Measurements from ENCODE around the gene KMT2E. TPM values are rescaled to one million over a fixed set of nuclear protein-coding genes. Genes with fewer than 3 reads are reported as not detected.
A peak's percentile ranks its signal among the peaks of the same experiment; 100 is the strongest.

Gene KMT2E
- total and polyA plus RNA-seq, 2 donors (not counting 1 experiment from before 2014, with no cell fraction given), result 32.4 to 328 TPM

GRCh38 chr7:105057472-105057871 lies 43.5 kb downstream of the KMT2E start:
- H3K27me3 ChIP-seq (replicated peaks in 1 of 4; ENCODE audit: control extremely low read depth in 1 of 4, control insufficient read depth in 3 of 4, insufficient read depth in 4 of 4, low read length in 3 of 4), result no peaks in the 10 kb centered on the region
- DNase-seq, result no peak
- no peak overlapping the region for H3K4me3 ChIP-seq (ENCODE audit: control extremely low read depth in 1 of 5, extremely low read depth in 1 of 5, insufficient read depth in 1 of 5, low read depth in 2 of 5, low read length in 4 of 5)
- WGBS (ENCODE audit: insufficient coverage), result no CpG with 5 or more reads among the region's 4 CpGs
- H3K4me2 ChIP-seq (replicated peaks; ENCODE audit: low read depth, low read length, poor library complexity, severe bottlenecking), result no peak overlapping the region
- H2AFZ ChIP-seq (ENCODE audit: insufficient read depth, low read depth, low read length, poor library complexity, severe bottlenecking), result no peak overlapping the region
- no peaks in the 10 kb centered on the region for H3K4me1 ChIP-seq (ENCODE audit: control insufficient read depth in 2 of 2, insufficient read depth in 2 of 2, low read length in 2 of 2)
- TF ChIP-seq EZH2 (IDR thresholded peaks at IDR 0.05; ENCODE audit: borderline replicate concordance, insufficient read depth, low read depth, low read length, poor library complexity, severe bottlenecking), result no peak
- TF ChIP-seq, protein P1, sequence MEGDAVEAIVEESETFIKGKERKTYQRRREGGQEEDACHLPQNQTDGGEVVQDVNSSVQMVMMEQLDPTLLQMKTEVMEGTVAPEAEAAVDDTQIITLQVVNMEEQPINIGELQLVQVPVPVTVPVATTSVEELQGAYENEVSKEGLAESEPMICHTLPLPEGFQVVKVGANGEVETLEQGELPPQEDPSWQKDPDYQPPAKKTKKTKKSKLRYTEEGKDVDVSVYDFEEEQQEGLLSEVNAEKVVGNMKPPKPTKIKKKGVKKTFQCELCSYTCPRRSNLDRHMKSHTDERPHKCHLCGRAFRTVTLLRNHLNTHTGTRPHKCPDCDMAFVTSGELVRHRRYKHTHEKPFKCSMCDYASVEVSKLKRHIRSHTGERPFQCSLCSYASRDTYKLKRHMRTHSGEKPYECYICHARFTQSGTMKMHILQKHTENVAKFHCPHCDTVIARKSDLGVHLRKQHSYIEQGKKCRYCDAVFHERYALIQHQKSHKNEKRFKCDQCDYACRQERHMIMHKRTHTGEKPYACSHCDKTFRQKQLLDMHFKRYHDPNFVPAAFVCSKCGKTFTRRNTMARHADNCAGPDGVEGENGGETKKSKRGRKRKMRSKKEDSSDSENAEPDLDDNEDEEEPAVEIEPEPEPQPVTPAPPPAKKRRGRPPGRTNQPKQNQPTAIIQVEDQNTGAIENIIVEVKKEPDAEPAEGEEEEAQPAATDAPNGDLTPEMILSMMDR (IDR thresholded peaks at IDR 0.05), result no peak
- no peaks in the 10 kb centered on the region for H3K9me3 Mint-ChIP-seq (ENCODE audit: insufficient read depth)
- H3K27me3 Mint-ChIP-seq, result no peaks in the 10 kb centered on the region
- intact Hi-C loops (cut with micrococcal nuclease), result loop anchor here (2.0 to 5.0 kb wide), 2 partner anchors 21 to 40 kb away; no protein-coding TSS in a partner anchor
- no peak for ATAC-seq (ENCODE audit: low read depth)
- H3K9ac ChIP-seq (ENCODE audit: low read length), result no peak overlapping the region
- peaks cover 0 to 49% of the 10 kb centered on the region in 2 experiments for H3K36me3 ChIP-seq (replicated peaks in 1 of 2; ENCODE audit: control extremely low read depth in 1 of 2, control insufficient read depth in 1 of 2, extremely low read depth in 1 of 2, insufficient read depth in 2 of 2, low read length in 1 of 2)
- H3K79me2 ChIP-seq (ENCODE audit: control insufficient read depth, insufficient read depth, low read length), result peaks cover 96% of the 10 kb centered on the region
- POLR2A ChIA-PET, result interaction anchor here (1.5 kb wide), 1 partner anchor 44 kb away, joined by 3 read pairs; the partner anchor contains the start of gene KMT2E
- no peaks in the 10 kb centered on the region for H3K9me3 ChIP-seq (ENCODE audit: control extremely low read depth in 1 of 3, control insufficient read depth in 2 of 3, insufficient read depth in 1 of 3, low read length in 2 of 3)
- peak overlapping the region in 1 of 2 donors; percentile 54 for H3K27ac ChIP-seq (ENCODE audit: low read length in 2 of 2)
- CTCF ChIA-PET, result interaction anchor here (0.6 to 2.4 kb wide), 4 partner anchors 18 to 76 kb away, joined by 4 to 15 read pairs (median 4); no protein-coding TSS in a partner anchor
- peaks cover 57% of the 10 kb centered on the region for H3K4me1 Mint-ChIP-seq
- peak overlapping the region; percentile 20 for H3K27ac Mint-ChIP-seq
- H3K4me3 Mint-ChIP-seq, result no peak overlapping the region
- peaks cover 60% of the 10 kb centered on the region for H4K20me1 ChIP-seq (ENCODE audit: control insufficient read depth, insufficient read depth, low read length, poor library complexity, severe bottlenecking)

- no peaks in the 10 kb centered on the region for H3K27me3 Mint-ChIP-seq
- ChIA-PET POLR2A (interaction anchor here (0.5 kb wide), 1 partner anchor 20 kb away, joined by 3 read pairs; no protein-coding TSS in a partner anchor), CTCF (interaction anchor here (1.0 to 3.0 kb wide), 4 partner anchors 9 to 138 kb away, joined by 4 to 12 read pairs (median 4); no protein-coding TSS in a partner anchor)
- Histone ChIP-seq H3K4me2 (replicated peaks; ENCODE audit: low read depth, low read length, poor library complexity, severe bottlenecking) (no peak overlapping the region), H3K9ac (ENCODE audit: low read length) (no peak overlapping the region), H3K4me1 (ENCODE audit: control insufficient read depth in 2 of 2, insufficient read depth in 2 of 2, low read length in 2 of 2) (no peaks in the 10 kb centered on the region), H3K9me3 (ENCODE audit: control extremely low read depth in 1 of 3, control insufficient read depth in 2 of 3, insufficient read depth in 1 of 3, low read length in 2 of 3) (no peaks in the 10 kb centered on the region), H3K36me3 (replicated peaks in 1 of 2; ENCODE audit: control extremely low read depth in 1 of 2, control insufficient read depth in 1 of 2, extremely low read depth in 1 of 2, insufficient read depth in 2 of 2, low read length in 1 of 2) (peaks cover 2 to 65% of the 10 kb centered on the region in 2 experiments), H3K27ac (ENCODE audit: low read length in 2 of 2) (peak overlapping the region in 1 of 2 donors; percentile 39), H3K79me2 (ENCODE audit: control insufficient read depth, insufficient read depth, low read length) (peaks cover 91% of the 10 kb centered on the region), H3K27me3 (replicated peaks in 1 of 4; ENCODE audit: control extremely low read depth in 1 of 4, control insufficient read depth in 3 of 4, insufficient read depth in 4 of 4, low read length in 3 of 4) (no peaks in the 10 kb centered on the region), H3K4me3 (ENCODE audit: control extremely low read depth in 1 of 5, extremely low read depth in 1 of 5, insufficient read depth in 1 of 5, low read depth in 2 of 5, low read length in 4 of 5) (no peak overlapping the region), H4K20me1 (ENCODE audit: control insufficient read depth, insufficient read depth, low read length, poor library complexity, severe bottlenecking) (peaks cover 65% of the 10 kb centered on the region), H2AFZ (ENCODE audit: insufficient read depth, low read depth, low read length, poor library complexity, severe bottlenecking) (no peak overlapping the region)
- peaks cover 49% of the 10 kb centered on the region for H3K4me1 Mint-ChIP-seq
- no peaks in the 10 kb centered on the region for H3K9me3 Mint-ChIP-seq (ENCODE audit: insufficient read depth)
- H3K27ac Mint-ChIP-seq, result no peak overlapping the region
- intact Hi-C loops (cut with micrococcal nuclease), result no loop called here
- TF ChIP-seq, protein P1 (IDR thresholded peaks at IDR 0.05), result no peak
- TF ChIP-seq EZH2 (IDR thresholded peaks at IDR 0.05; ENCODE audit: borderline replicate concordance, insufficient read depth, low read depth, low read length, poor library complexity, severe bottlenecking), result no peak
- DNase-seq (no peak), ATAC-seq (ENCODE audit: low read depth) (no peak)
- H3K4me3 Mint-ChIP-seq, result no peak overlapping the region
- no CpG with 5 or more reads among the region's 4 CpGs for WGBS (ENCODE audit: insufficient coverage)
Observed at GRCh38 chr7:105060437-105060836, 46.4 kb downstream of the KMT2E start.
